K562 (cell line): ENCODE results near the gene TMEM158. TPM values are rescaled to one million over a fixed set of nuclear protein-coding genes. Genes with fewer than 3 reads are reported as not detected.

Experiments
- ATAC-seq: fragments of 200-7000 bp; cut with Tn5 transposase; 3 replicates; pipeline ENCODE4 v1.9.1; 2020; ENCODE audit warnings: moderate library complexity
- BruUV-seq: library from RNA; stranded (reverse); fragments of 400-500 nt; replicated peaks from 2 replicates; lab custom pipeline; 2021; lab: Mats Ljungman, UMichigan
- CTCF ChIA-PET: fragments of 300-600 bp; formaldehyde crosslinking; extraction: SDS; loops from one replicate; lab custom pipeline; 2021; ENCODE audit warnings: low intra/inter-chr PET ratio; lab: Yijun Ruan, JAX
- POLR2A ChIA-PET: fragments of 300-600, 350-650 bp; sonication (Branson Sonifier 250); formaldehyde crosslinking; extraction: SDS; loops from one replicate; lab custom pipeline; 2021; ENCODE audit warnings: antibody characterized with exemption, inconsistent platforms; lab: Yijun Ruan, JAX
- DNase-seq, 4 experiments: peaks; one replicate each; pipeline versions ENCODE4 v3.0.0 to v3.0.0-alpha.2; 2011 to 2018; ENCODE audit warnings: low spot score in 3 of 4, mixed read lengths in 3 of 4; ENCODE audit errors: extremely low read depth in 1 of 4
- FAIRE-seq: peaks from 2 replicates; lab custom pipeline; 2011; peaks lifted over from hg19 to GRCh38; lab: Jason Lieb, UNC
- H2AFZ ChIP-seq: 2 replicates; pipeline ENCODE4 v1.6.0; 2011; ENCODE audit warnings: low read depth, low read length, control low read depth, inconsistent platforms
- H3K27ac ChIP-seq: fragments of 200-600 bp; 3 replicates; pipeline ENCODE4 v1.8.0; 2011; ENCODE audit warnings: low read depth, mild to moderate bottlenecking, control low read depth, inconsistent platforms, low read length, moderate library complexity, mixed read lengths; ENCODE audit errors: extremely low read depth
- H3K27me3 ChIP-seq, 2 experiments: fragments of 300-600 bp in 1 of 2; 2 replicates in 1 of 2; 3 replicates in 1 of 2; pipeline versions ENCODE4 v1.6.0 to v1.8.0; 2011; ENCODE audit warnings: inconsistent platforms in 2 of 2, low read length in 2 of 2, mild to moderate bottlenecking in 1 of 2, mixed read lengths in 1 of 2, moderate library complexity in 1 of 2; ENCODE audit not compliant: control insufficient read depth in 2 of 2, insufficient read depth in 2 of 2
- H3K36me3 ChIP-seq: fragments of 300-600 bp; 3 replicates; pipeline ENCODE4 v1.8.0; 2011; ENCODE audit warnings: mild to moderate bottlenecking, low read length, inconsistent platforms; ENCODE audit not compliant: control insufficient read depth, insufficient read depth
- H3K4me1 ChIP-seq, 2 experiments: fragments of 200-600 bp in 1 of 2; replicated peaks in 1 of 2; 2 replicates in 1 of 2; 3 replicates in 1 of 2; pipeline versions ENCODE4 v1.5.1 to v1.8.0; 2011; ENCODE audit warnings: inconsistent platforms in 2 of 2, low read length in 2 of 2, mild to moderate bottlenecking in 1 of 2, mixed read lengths in 1 of 2, moderate library complexity in 1 of 2; ENCODE audit not compliant: control insufficient read depth in 2 of 2, insufficient read depth in 2 of 2
- H3K4me2 ChIP-seq: 2 replicates; pipeline ENCODE4 v1.6.1; 2011; ENCODE audit warnings: low read length, control low read depth, inconsistent platforms, mixed read lengths; ENCODE audit not compliant: insufficient read depth
- H3K4me3 ChIP-seq: fragments of 200-600 bp; sonication (generic), shearing (Covaris generic); 2 replicates; pipeline ENCODE4 v1.5.1; 2016; ENCODE audit warnings: control low read depth, inconsistent platforms
- H3K79me2 ChIP-seq: fragments of 200-600 bp; 3 replicates; pipeline ENCODE4 v1.8.0; 2011; ENCODE audit warnings: low read length, inconsistent platforms; ENCODE audit not compliant: control insufficient read depth, insufficient read depth
- H3K9ac ChIP-seq, 2 experiments: 2 replicates each; pipeline versions ENCODE4 v1.6.0 to v1.6.1; 2011; ENCODE audit warnings: low read depth in 2 of 2, low read length in 2 of 2, control low read depth in 1 of 2, inconsistent platforms in 1 of 2, mild to moderate bottlenecking in 1 of 2, mixed read lengths in 1 of 2; ENCODE audit not compliant: insufficient read depth in 1 of 2
- H3K9me1 ChIP-seq: one replicate; pipeline ENCODE4 v1.6.0; 2011; ENCODE audit warnings: inconsistent platforms, mild to moderate bottlenecking, low read length, moderate library complexity; ENCODE audit not compliant: control insufficient read depth, insufficient read depth
- H3K9me3 ChIP-seq: replicated peaks from 2 replicates; pipeline ENCODE4 v1.5.1; 2011; ENCODE audit warnings: low read depth, low read length, inconsistent platforms; ENCODE audit not compliant: control insufficient read depth, insufficient read depth
- H4K20me1 ChIP-seq: replicated peaks from 2 replicates; pipeline ENCODE4 v1.6.1; 2011; ENCODE audit warnings: low read length, inconsistent platforms, mixed read lengths; ENCODE audit not compliant: control insufficient read depth, insufficient read depth
- BACH1 ChIP-seq: fragments of 200-800 bp; sonication (Bioruptor generic); IDR thresholded peaks from 2 replicates; pipeline ENCODE4 v1.6.1; 2016; ENCODE audit warnings: missing genetic modification characterization, missing compliant biosample characterization
- CREBBP ChIP-seq: IDR thresholded peaks from one replicate; pipeline ENCODE4 v1.6.1; 2012; ENCODE audit warnings: low read depth, mild to moderate bottlenecking, control low read depth, inconsistent platforms, low read length
- E2F3 ChIP-seq: fragments of 250-450 bp; sonication (Bioruptor Pico); IDR thresholded peaks from 2 replicates; pipeline ENCODE4 v1.4.0; 2020; ENCODE audit warnings: mild to moderate bottlenecking
- GATA2 ChIP-seq: sonication (generic); formaldehyde crosslinking; IDR thresholded peaks from 2 replicates; pipeline ENCODE4 v1.4.0; 2020; ENCODE audit warnings: mild to moderate bottlenecking, missing genetic modification reagents
- MBD2 ChIP-seq: sonication (generic); IDR thresholded peaks from 2 replicates; pipeline ENCODE4 v1.6.1; 2016; ENCODE audit warnings: low read depth, borderline replicate concordance
- MYBL2 ChIP-seq, 2 experiments: fragments of 450-650 bp in 1 of 2; sonication (generic) in 1 of 2; formaldehyde crosslinking in 1 of 2; IDR thresholded peaks; 2 replicates each; pipeline versions ENCODE4 v1.6.1 to v1.8.1; 2017 to 2022; ENCODE audit warnings: borderline replicate concordance in 1 of 2, inconsistent platforms in 1 of 2, low read depth in 1 of 2, mild to moderate bottlenecking in 1 of 2, missing genetic modification reagents in 1 of 2, moderate library complexity in 1 of 2
- POLR2B ChIP-seq: fragments of 450-650 bp; IDR thresholded peaks from 2 replicates; pipeline ENCODE4 v1.6.1; 2018; ENCODE audit warnings: low read depth; ENCODE audit not compliant: partially characterized antibody
- THRA ChIP-seq: fragments of 450-650 bp; IDR thresholded peaks from 2 replicates; pipeline ENCODE4 v1.6.1; 2017; ENCODE audit warnings: mild to moderate bottlenecking, moderate library complexity
- ZC3H8 ChIP-seq: fragments of 450-650 bp; IDR thresholded peaks from 2 replicates; pipeline ENCODE4 v1.6.1; 2017
- ZNF224 ChIP-seq: sonication (generic); formaldehyde crosslinking; IDR thresholded peaks from 2 replicates; pipeline ENCODE4 v1.8.0; 2022; ENCODE audit warnings: mild to moderate bottlenecking, missing genetic modification reagents
- WGBS: fragments of 100-300 bp; shearing (Covaris generic); methylation state at CpG from one replicate; pipeline ENCODE4 v1.1.6; 2016; ENCODE audit warnings: low coverage, mixed read lengths; ENCODE audit not compliant: insufficient coverage; ENCODE audit errors: missing lambda C conversion rate; 5-methylcytosine and 5-hydroxymethylcytosine counted together
- in situ Hi-C: fragments of 300-500 bp; cut with MboI; formaldehyde crosslinking; loops from 4 replicates; pipeline ENCODE4 v1.15.0; 2018; ENCODE audit warnings: inconsistent platforms, mixed read lengths
- intact Hi-C: fragments of 100-400 bp; cut with micrococcal nuclease; formaldehyde crosslinking; loops from 2 replicates; pipeline ENCODE4 v1.14.2; 2022
- polyA plus RNA-seq, 8 experiments: library from polyadenylated mRNA; depleted of rRNA in 4 of 8; stranded (reverse) in 5 of 8; unstranded in 3 of 8; fragments of >200 nt; fragmentation: Nextera tagmentation in 2 of 8; fragmentation: Illumina TruSeq in 1 of 8; extraction: Ambion mirVana in 2 of 8; extraction: Trizol in 1 of 8; gene quantifications; 2 replicates each; pipeline versions ENCODE4 v1.2.1 to v1.2.3, GENCODE V29; 2011 to 2014; ENCODE audit warnings: inconsistent platforms in 1 of 8, missing spikeins in 1 of 8
- total RNA-seq, 7 experiments: library from RNA; depleted of rRNA in 6 of 7; stranded (reverse); fragments of >200 nt in 6 of 7; fragmentation: Illumina TruSeq in 2 of 7; extraction: Trizol in 2 of 7; gene quantifications; 2 replicates each; pipeline versions ENCODE4 v1.2.1 to v1.2.3, GENCODE V29; 2011 to 2021; ENCODE audit warnings: low replicate concordance in 1 of 7
- TF ChIP-seq, protein P1 (sequence below): IDR thresholded peaks from 2 replicates; pipeline ENCODE4 v1.6.1; 2011; ENCODE audit warnings: borderline replicate concordance, low read depth, mild to moderate bottlenecking, moderate library complexity, low read length; ENCODE audit not compliant: insufficient read depth, poor library complexity, severe bottlenecking
- TF ChIP-seq, protein P2 (sequence below): fragments of 250-450 bp; sonication (Bioruptor Pico); IDR thresholded peaks from 2 replicates; pipeline ENCODE4 v1.4.0; 2020

The TMEM158 gene
- total and polyA plus RNA-seq, 9 of the 15 experiments (the other 6 are each of a cell fraction or from before 2014, with no cell fraction given): 2.2 to 46.5 (median 8.4) TPM

DNA sequence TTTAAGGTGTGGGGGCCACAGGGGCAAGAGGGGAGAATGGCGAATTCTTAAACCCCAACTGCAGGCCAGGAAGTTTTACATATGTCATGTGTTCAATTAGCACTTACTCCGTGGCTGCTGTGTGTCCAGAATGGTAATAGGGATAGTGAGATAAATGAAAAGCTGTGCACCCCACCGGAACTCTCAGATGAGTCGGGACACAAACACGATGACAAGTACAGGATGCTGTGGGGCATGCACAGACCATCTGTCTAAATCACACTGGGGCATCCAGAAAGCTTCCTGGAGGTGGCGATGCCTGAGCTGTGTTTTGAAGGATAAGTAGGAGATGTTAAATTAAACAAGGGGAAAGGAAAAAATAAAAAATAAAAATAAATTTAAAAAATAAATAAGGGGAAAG lies 18.3 kb upstream of the TMEM158 start:
- no peak overlapping the region for H3K9ac ChIP-seq
- no TSS peak for BruUV-seq
- H3K9me3 ChIP-seq: no peaks in the 10 kb centered on the region
- CTCF ChIA-PET: no interaction called here
- no peak overlapping the region for H3K4me3 ChIP-seq
- ATAC-seq: no peak
- no peak overlapping the region for H3K4me2 ChIP-seq
- in situ Hi-C loops: no loop called here
- H3K9me1 ChIP-seq: no peaks in the 10 kb centered on the region
- no peak overlapping the region for H2AFZ ChIP-seq
- intact Hi-C loops: no loop called here
- no peaks in the 10 kb centered on the region; a peak in 1 of 5 replicates for H3K4me1 ChIP-seq
- no peaks in the 10 kb centered on the region for H3K36me3 ChIP-seq
- FAIRE-seq: no peak
- 5% methylated on average over 6 of the region's 6 CpGs for WGBS
- H3K27me3 ChIP-seq: peaks cover 0 to 8% of the 10 kb centered on the region in 2 experiments; a peak in 1 of 5 replicates
- no peak for DNase-seq
- H3K79me2 ChIP-seq: no peaks in the 10 kb centered on the region
- H4K20me1 ChIP-seq: no peaks in the 10 kb centered on the region
- POLR2A ChIA-PET: interaction anchor here (0.6 to 1.3 kb wide), 3 partner anchors 13 to 19 kb away, joined by 3 read pairs; no protein-coding TSS in a partner anchor
- H3K27ac ChIP-seq: no peak overlapping the region
- no peak for TF ChIP-seq CREBBP
- no peak for TF ChIP-seq ZNF224 (CRISPR knock-in tag)
- no peak for TF ChIP-seq MBD2
- no peak for TF ChIP-seq E2F3 (CRISPR knock-in tag)
- TF ChIP-seq, protein P1, sequence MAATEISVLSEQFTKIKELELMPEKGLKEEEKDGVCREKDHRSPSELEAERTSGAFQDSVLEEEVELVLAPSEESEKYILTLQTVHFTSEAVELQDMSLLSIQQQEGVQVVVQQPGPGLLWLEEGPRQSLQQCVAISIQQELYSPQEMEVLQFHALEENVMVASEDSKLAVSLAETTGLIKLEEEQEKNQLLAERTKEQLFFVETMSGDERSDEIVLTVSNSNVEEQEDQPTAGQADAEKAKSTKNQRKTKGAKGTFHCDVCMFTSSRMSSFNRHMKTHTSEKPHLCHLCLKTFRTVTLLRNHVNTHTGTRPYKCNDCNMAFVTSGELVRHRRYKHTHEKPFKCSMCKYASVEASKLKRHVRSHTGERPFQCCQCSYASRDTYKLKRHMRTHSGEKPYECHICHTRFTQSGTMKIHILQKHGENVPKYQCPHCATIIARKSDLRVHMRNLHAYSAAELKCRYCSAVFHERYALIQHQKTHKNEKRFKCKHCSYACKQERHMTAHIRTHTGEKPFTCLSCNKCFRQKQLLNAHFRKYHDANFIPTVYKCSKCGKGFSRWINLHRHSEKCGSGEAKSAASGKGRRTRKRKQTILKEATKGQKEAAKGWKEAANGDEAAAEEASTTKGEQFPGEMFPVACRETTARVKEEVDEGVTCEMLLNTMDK: no peak
- no peak for TF ChIP-seq GATA2 (CRISPR knock-in tag)
- TF ChIP-seq, protein P2, sequence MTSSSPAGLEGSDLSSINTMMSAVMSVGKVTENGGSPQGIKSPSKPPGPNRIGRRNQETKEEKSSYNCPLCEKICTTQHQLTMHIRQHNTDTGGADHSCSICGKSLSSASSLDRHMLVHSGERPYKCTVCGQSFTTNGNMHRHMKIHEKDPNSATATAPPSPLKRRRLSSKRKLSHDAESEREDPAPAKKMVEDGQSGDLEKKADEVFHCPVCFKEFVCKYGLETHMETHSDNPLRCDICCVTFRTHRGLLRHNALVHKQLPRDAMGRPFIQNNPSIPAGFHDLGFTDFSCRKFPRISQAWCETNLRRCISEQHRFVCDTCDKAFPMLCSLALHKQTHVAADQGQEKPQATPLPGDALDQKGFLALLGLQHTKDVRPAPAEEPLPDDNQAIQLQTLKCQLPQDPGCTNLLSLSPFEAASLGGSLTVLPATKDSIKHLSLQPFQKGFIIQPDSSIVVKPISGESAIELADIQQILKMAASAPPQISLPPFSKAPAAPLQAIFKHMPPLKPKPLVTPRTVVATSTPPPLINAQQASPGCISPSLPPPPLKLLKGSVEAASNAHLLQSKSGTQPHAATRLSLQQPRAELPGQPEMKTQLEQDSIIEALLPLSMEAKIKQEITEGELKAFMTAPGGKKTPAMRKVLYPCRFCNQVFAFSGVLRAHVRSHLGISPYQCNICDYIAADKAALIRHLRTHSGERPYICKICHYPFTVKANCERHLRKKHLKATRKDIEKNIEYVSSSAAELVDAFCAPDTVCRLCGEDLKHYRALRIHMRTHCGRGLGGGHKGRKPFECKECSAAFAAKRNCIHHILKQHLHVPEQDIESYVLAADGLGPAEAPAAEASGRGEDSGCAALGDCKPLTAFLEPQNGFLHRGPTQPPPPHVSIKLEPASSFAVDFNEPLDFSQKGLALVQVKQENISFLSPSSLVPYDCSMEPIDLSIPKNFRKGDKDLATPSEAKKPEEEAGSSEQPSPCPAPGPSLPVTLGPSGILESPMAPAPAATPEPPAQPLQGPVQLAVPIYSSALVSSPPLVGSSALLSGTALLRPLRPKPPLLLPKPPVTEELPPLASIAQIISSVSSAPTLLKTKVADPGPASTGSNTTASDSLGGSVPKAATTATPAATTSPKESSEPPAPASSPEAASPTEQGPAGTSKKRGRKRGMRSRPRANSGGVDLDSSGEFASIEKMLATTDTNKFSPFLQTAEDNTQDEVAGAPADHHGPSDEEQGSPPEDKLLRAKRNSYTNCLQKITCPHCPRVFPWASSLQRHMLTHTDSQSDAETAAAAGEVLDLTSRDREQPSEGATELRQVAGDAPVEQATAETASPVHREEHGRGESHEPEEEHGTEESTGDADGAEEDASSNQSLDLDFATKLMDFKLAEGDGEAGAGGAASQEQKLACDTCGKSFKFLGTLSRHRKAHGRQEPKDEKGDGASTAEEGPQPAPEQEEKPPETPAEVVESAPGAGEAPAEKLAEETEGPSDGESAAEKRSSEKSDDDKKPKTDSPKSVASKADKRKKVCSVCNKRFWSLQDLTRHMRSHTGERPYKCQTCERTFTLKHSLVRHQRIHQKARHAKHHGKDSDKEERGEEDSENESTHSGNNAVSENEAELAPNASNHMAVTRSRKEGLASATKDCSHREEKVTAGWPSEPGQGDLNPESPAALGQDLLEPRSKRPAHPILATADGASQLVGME (CRISPR knock-in tag): no peak
- no peak for TF ChIP-seq MYBL2 (IDR thresholded peaks at IDR 0.05; ENCODE audit: low read depth)
- no peak for TF ChIP-seq MYBL2 (CRISPR knock-in tag; IDR thresholded peaks at IDR 0.05; ENCODE audit: borderline replicate concordance)
- no peak for TF ChIP-seq ZC3H8
- no peak for TF ChIP-seq THRA
- TF ChIP-seq BACH1: no peak
- TF ChIP-seq POLR2B: no peak
